Medulla oblongata (tissue), 1 donor: ENCODE data around the gene RGS3.

Experiments
- DNase-seq: peaks from one replicate; pipeline ENCODE4 v3.0.0-alpha.2; 2015; ENCODE audit errors: extremely low spot score

Gene RGS3

GRCh38 chr9:113618836-113619490, 155.4 kb downstream of the RGS3 start:
- DNase-seq, result no peak

GRCh38 chr9:113619491-113620376, 156.2 kb downstream of the RGS3 start:
- DNase-seq, result no peak

GRCh38 chr9:113620377-113621161, 157.0 kb downstream of the RGS3 start:
- DNase-seq, result no peak

- peak; percentile 20 for DNase-seq
Measured at GRCh38 chr9:113621309-113621791, 157.8 kb downstream of the RGS3 start.

- no peak for DNase-seq
Measured at GRCh38 chr9:113621980-113622379, 158.5 kb downstream of the RGS3 start.

- DNase-seq, result no peak
Measured at GRCh38 chr9:113622600-113623400, 159.3 kb downstream of the RGS3 start.

GRCh38 chr9:113623851-113624485, 160.4 kb downstream of the RGS3 start:
- no peak for DNase-seq

GRCh38 chr9:113624721-113625120, 161.2 kb downstream of the RGS3 start:
- DNase-seq, result peak; percentile 23

- DNase-seq, result no peak
Measured at GRCh38 chr9:113625486-113625885, 162.0 kb downstream of the RGS3 start.

GRCh38 chr9:113626735-113627495, 163.4 kb downstream of the RGS3 start:
- DNase-seq, result peak; percentile 58

- no peak for DNase-seq
Measured at GRCh38 chr9:113628621-113629020, 165.1 kb downstream of the RGS3 start.

- DNase-seq, result no peak
Measured at GRCh38 chr9:113630386-113631136, 167.0 kb downstream of the RGS3 start.

- DNase-seq, result no peak
Measured at GRCh38 chr9:113631137-113631765, 167.7 kb downstream of the RGS3 start.

- DNase-seq, result no peak
Measured at GRCh38 chr9:113631871-113632665, 168.5 kb downstream of the RGS3 start.

GRCh38 chr9:113632776-113633590, 169.5 kb downstream of the RGS3 start:
- no peak for DNase-seq

GRCh38 chr9:113633782-113634595, 170.5 kb downstream of the RGS3 start:
- no peak for DNase-seq
